Neural progenitor cell (in vitro differentiated cells): Measurements from ENCODE around the gene PCSK5. TPM values are rescaled to one million over a fixed set of nuclear protein-coding genes. Genes with fewer than 3 reads are reported as not detected.
"Not testable (repeated sequence)": the region's sequence is repeated elsewhere in the genome, so short reads cannot be mapped to it uniquely, and the experiment has no call there.

Experiments
- DNase-seq: peaks from one replicate; pipeline ENCODE4 v3.0.0-alpha.2; 2016; ENCODE audit warnings: low spot score
- H2AFZ ChIP-seq: fragments of 200-600 bp; sonication (generic); replicated peaks from 2 replicates; pipeline ENCODE4 v1.6.1; 2016; ENCODE audit warnings: antibody characterized with exemption
- H3F3A ChIP-seq: fragments of 200-600 bp; sonication (generic); 2 replicates; pipeline ENCODE4 v1.6.1; 2016; ENCODE audit warnings: antibody characterized with exemption, low read depth
- H3K27ac ChIP-seq: fragments of 200-600 bp; sonication (generic); 2 replicates; pipeline ENCODE4 v1.5.1; 2016; ENCODE audit warnings: mild to moderate bottlenecking
- H3K27me3 ChIP-seq: fragments of 200-600 bp; sonication (generic); 2 replicates; pipeline ENCODE4 v1.6.1; 2016; ENCODE audit warnings: mild to moderate bottlenecking, moderate library complexity
- H3K36me3 ChIP-seq: fragments of 200-600 bp; sonication (generic); 2 replicates; pipeline ENCODE4 v1.5.1; 2016
- H3K4me1 ChIP-seq: fragments of 200-600 bp; sonication (generic); 2 replicates; pipeline ENCODE4 v1.6.1; 2016; ENCODE audit warnings: mixed run types
- H3K4me2 ChIP-seq: fragments of 200-600 bp; sonication (generic); 2 replicates; pipeline ENCODE4 v1.6.1; 2016
- H3K4me3 ChIP-seq: fragments of 200-600 bp; sonication (generic); 2 replicates; pipeline ENCODE4 v1.5.1; 2016
- H3K79me2 ChIP-seq: fragments of 200-600 bp; sonication (generic); 2 replicates; pipeline ENCODE4 v1.6.1; 2016; ENCODE audit warnings: low read depth
- H3K9ac ChIP-seq: fragments of 200-600 bp; sonication (generic); 2 replicates; pipeline ENCODE4 v1.6.1; 2016
- H3K9me3 ChIP-seq: fragments of 200-600 bp; sonication (generic); 2 replicates; pipeline ENCODE4 v1.5.1; 2016; ENCODE audit warnings: low read depth
- H4K20me1 ChIP-seq: fragments of 200-600 bp; sonication (generic); 2 replicates; pipeline ENCODE4 v1.6.1; 2016; ENCODE audit warnings: low read depth
- H3K27ac Mint-ChIP-seq: 3 replicates; pipeline ENCODE4 v1.8.0; 2021; ENCODE audit warnings: mixed read lengths
- H3K27me3 Mint-ChIP-seq: 2 replicates; pipeline ENCODE4 v1.8.0; 2022; ENCODE audit warnings: low read depth, mild to moderate bottlenecking, inconsistent platforms, moderate library complexity, mixed read lengths; ENCODE audit not compliant: insufficient read depth
- H3K36me3 Mint-ChIP-seq: 3 replicates; pipeline ENCODE4 v1.8.0; 2021; ENCODE audit warnings: mixed read lengths
- H3K4me1 Mint-ChIP-seq: 3 replicates; pipeline ENCODE4 v1.8.0; 2021; ENCODE audit warnings: mixed read lengths
- H3K4me3 Mint-ChIP-seq: 3 replicates; pipeline ENCODE4 v1.8.0; 2021; ENCODE audit warnings: mild to moderate bottlenecking, moderate library complexity, mixed read lengths
- H3K9me3 Mint-ChIP-seq: 3 replicates; pipeline ENCODE4 v1.8.0; 2020; ENCODE audit warnings: mixed read lengths
- EZH2 ChIP-seq: fragments of 200-600 bp; sonication (generic); IDR thresholded peaks from 2 replicates; pipeline ENCODE4 v1.6.1; 2017; ENCODE audit warnings: antibody characterized with exemption, mild to moderate bottlenecking, moderate library complexity
- EZH2phosphoT487 ChIP-seq: fragments of 200-600 bp; sonication (generic); IDR thresholded peaks from 2 replicates; pipeline ENCODE4 v1.6.1; 2017; ENCODE audit warnings: antibody characterized with exemption
- total RNA-seq: library from RNA; depleted of rRNA; stranded (reverse); fragments of >200 nt; gene quantifications from 2 replicates; pipeline ENCODE4 v1.2.3, GENCODE V29; 2015; ENCODE audit warnings: low replicate concordance
- TF ChIP-seq, protein P1 (sequence below): fragments of 200-600 bp; sonication (generic); IDR thresholded peaks from 2 replicates; pipeline ENCODE4 v1.5.1; 2017; ENCODE audit warnings: antibody characterized with exemption, mild to moderate bottlenecking

Gene PCSK5
- total RNA-seq, 1 donor from 2014 or later = 23.4 TPM

DNA sequence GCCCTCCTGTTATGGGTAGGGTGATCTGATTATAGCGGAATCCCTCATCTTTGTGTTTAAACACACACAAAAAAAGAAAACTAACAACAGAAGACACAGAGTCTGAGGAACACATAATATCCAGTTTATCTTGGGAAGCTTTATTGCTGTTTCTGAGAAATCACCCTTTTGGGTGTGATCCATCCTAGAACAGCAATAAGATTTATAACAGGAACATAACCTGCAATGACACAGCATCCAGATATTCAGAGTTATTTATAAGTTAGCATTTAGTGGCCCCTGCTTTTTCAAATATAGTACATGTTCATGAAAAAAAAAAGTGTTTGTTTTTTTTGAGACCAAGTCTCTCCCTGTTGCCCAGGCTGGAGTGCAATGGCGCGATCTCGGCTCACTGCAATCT lies 423.8 kb downstream of the PCSK5 start:
- no peak overlapping the region for H3K9ac ChIP-seq
- Mint-ChIP-seq H3K4me3 (no peak overlapping the region), H3K9me3 (no peaks in the 10 kb centered on the region), H3K27ac (no peak overlapping the region), H3K36me3 (no peaks in the 10 kb centered on the region), H3K27me3 (no peaks in the 10 kb centered on the region), H3K4me1 (no peaks in the 10 kb centered on the region)
- no peaks in the 10 kb centered on the region for H3K9me3 ChIP-seq
- no peak overlapping the region for H3K4me2 ChIP-seq
- no peaks in the 10 kb centered on the region for H3K27me3 ChIP-seq
- no peak overlapping the region for H2AFZ ChIP-seq
- no peak overlapping the region for H3K4me3 ChIP-seq
- no peak overlapping the region for H3K27ac ChIP-seq
- no peaks in the 10 kb centered on the region for H3K79me2 ChIP-seq
- no peaks in the 10 kb centered on the region for H3K4me1 ChIP-seq
- no peaks in the 10 kb centered on the region for H3F3A ChIP-seq
- no peaks in the 10 kb centered on the region for H4K20me1 ChIP-seq
- no peak for DNase-seq
- TF ChIP-seq EZH2 = no peak
- TF ChIP-seq, protein P1, sequence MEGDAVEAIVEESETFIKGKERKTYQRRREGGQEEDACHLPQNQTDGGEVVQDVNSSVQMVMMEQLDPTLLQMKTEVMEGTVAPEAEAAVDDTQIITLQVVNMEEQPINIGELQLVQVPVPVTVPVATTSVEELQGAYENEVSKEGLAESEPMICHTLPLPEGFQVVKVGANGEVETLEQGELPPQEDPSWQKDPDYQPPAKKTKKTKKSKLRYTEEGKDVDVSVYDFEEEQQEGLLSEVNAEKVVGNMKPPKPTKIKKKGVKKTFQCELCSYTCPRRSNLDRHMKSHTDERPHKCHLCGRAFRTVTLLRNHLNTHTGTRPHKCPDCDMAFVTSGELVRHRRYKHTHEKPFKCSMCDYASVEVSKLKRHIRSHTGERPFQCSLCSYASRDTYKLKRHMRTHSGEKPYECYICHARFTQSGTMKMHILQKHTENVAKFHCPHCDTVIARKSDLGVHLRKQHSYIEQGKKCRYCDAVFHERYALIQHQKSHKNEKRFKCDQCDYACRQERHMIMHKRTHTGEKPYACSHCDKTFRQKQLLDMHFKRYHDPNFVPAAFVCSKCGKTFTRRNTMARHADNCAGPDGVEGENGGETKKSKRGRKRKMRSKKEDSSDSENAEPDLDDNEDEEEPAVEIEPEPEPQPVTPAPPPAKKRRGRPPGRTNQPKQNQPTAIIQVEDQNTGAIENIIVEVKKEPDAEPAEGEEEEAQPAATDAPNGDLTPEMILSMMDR = no peak
- TF ChIP-seq EZH2phosphoT487 = no peak
- H3K36me3 ChIP-seq = no peaks in the 10 kb centered on the region

DNA sequence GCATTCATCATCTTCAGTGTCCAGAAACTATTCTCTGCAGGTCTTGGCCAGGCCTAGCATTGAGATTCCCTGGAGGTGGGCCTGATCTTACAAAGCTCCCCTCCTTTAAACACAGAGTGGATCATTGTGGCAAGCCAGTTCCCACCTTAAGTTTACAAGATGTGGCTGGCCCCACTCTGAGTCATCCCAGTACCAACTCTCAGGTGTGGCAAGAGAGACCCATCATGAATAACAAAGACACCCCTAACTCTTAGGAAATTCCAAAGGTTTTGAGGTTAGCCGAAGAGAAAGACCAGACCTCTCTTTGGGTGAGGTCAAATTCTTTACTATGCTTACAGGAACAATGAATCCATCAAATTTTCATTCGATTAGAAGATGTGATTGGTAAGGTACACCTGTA lies 425.6 kb downstream of the PCSK5 start:
- Histone ChIP-seq H3K9ac (no peak overlapping the region), H3K4me1 (no peaks in the 10 kb centered on the region), H3K9me3 (no peaks in the 10 kb centered on the region), H4K20me1 (no peaks in the 10 kb centered on the region), H3F3A (no peaks in the 10 kb centered on the region), H3K4me2 (no peak overlapping the region), H3K36me3 (no peaks in the 10 kb centered on the region), H2AFZ (no peak overlapping the region), H3K27ac (no peak overlapping the region), H3K79me2 (no peaks in the 10 kb centered on the region), H3K27me3 (no peaks in the 10 kb centered on the region), H3K4me3 (no peak overlapping the region)
- Mint-ChIP-seq H3K27me3 (peaks cover 2% of the 10 kb centered on the region), H3K9me3 (no peaks in the 10 kb centered on the region), H3K36me3 (no peaks in the 10 kb centered on the region), H3K27ac (no peak overlapping the region), H3K4me3 (no peak overlapping the region), H3K4me1 (no peaks in the 10 kb centered on the region)
- DNase-seq = no peak
- TF ChIP-seq, protein P1 = no peak
- no peak for TF ChIP-seq EZH2phosphoT487
- TF ChIP-seq EZH2 = no peak

DNA sequence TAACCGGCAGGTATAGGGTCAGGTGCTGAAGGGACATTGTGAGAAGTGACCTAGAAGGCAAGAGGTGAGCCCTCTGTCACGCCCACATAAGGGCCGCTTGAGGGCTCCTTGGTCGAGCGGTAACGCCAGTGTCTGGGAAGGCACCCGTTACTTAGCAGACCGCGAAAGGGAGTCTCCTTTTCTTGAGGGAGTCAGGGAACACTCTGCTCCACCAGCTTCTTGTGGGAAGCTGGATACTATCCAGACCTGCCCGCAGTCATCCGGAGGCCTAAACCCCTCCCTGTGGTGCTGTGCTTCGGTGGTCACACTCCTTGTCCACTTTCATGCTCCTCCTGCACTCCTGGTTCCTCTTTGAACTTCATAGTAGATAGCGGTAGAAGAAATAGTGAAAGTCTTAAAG lies 429.0 kb downstream of the PCSK5 start:
- H3K36me3 ChIP-seq, H3K27me3 Mint-ChIP-seq, H3K9ac ChIP-seq, H4K20me1 ChIP-seq, H3K4me1 ChIP-seq, H3K9me3 ChIP-seq, H3K27me3 ChIP-seq, H3K4me2 ChIP-seq, H2AFZ ChIP-seq, H3K4me1 Mint-ChIP-seq, DNase-seq, H3K4me3 ChIP-seq, H3K27ac Mint-ChIP-seq, H3K9me3 Mint-ChIP-seq, H3K79me2 ChIP-seq, H3K27ac ChIP-seq, H3K36me3 Mint-ChIP-seq, H3F3A ChIP-seq, H3K4me3 Mint-ChIP-seq: not testable (repeated sequence)

DNA sequence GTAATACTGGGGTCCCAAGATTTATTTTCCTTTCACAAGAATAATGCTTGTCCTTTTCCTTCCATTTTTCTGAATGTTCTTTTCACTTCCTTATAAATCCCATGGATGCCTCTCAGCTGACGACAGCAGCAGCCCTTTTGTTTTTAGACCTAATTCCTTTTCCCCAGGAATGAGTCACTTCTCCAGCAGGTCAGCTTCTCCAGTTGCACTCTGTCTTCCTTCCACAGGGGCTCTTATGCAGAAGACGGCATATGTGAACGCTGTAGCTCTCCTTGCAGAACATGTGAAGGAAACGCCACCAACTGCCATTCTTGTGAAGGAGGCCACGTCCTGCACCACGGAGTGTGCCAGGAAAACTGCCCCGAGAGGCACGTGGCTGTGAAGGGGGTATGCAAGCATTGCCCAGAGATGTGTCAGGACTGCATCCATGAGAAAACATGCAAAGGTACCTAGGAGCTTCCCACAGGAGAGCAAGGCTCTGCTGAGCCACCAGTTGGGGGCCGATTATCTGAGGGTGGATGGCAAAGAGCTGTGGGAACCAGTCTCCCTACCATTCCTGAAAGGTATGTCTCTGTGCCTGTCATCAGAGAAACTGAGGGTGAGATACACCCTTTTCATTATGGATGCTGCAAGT lies 430.8 kb downstream of the PCSK5 start:
- Histone ChIP-seq H3K9me3 (no peaks in the 10 kb centered on the region), H3K9ac (no peak overlapping the region), H3K79me2 (no peaks in the 10 kb centered on the region), H3K27ac (no peak overlapping the region), H3K27me3 (no peaks in the 10 kb centered on the region), H3F3A (no peaks in the 10 kb centered on the region), H3K36me3 (no peaks in the 10 kb centered on the region), H2AFZ (no peak overlapping the region), H3K4me2 (no peak overlapping the region), H3K4me3 (no peak overlapping the region), H3K4me1 (no peaks in the 10 kb centered on the region), H4K20me1 (no peaks in the 10 kb centered on the region)
- H3K27me3 Mint-ChIP-seq = peaks cover 2% of the 10 kb centered on the region
- no peak for TF ChIP-seq EZH2
- TF ChIP-seq, protein P1 = no peak
- TF ChIP-seq EZH2phosphoT487 = no peak
- peaks cover 3% of the 10 kb centered on the region for H3K9me3 Mint-ChIP-seq
- H3K36me3 Mint-ChIP-seq = no peaks in the 10 kb centered on the region
- no peak overlapping the region for H3K4me3 Mint-ChIP-seq
- no peak for DNase-seq
- H3K27ac Mint-ChIP-seq = peak overlapping the region; percentile 14
- H3K4me1 Mint-ChIP-seq = peaks cover 10% of the 10 kb centered on the region
